Naive B cell (primary cell): ENCODE data around the gene ADAT1. TPM values are rescaled to one million over a fixed set of nuclear protein-coding genes. Genes with fewer than 3 reads are reported as not detected.
A peak's percentile ranks its signal among the peaks of the same experiment; 100 is the strongest.
"Not testable (repeated sequence)": the region's sequence is repeated elsewhere in the genome, so short reads cannot be mapped to it uniquely, and the experiment has no call there.

Experiments
- ATAC-seq, 2 donors: fragments of 150-1000 bp; cut with Tn5 transposase; 2 replicates each; pipeline ENCODE4 v1.10.0; 2021; ENCODE audit warnings: low read depth in 2 of 2, mild to moderate bottlenecking in 2 of 2, moderate library complexity in 2 of 2
- DNase-seq: peaks from one replicate; pipeline ENCODE4 v3.0.0; 2022
- H3K27ac Mint-ChIP-seq, 6 donors: one replicate each; pipeline ENCODE4 v1.8.0; 2020 to 2022; ENCODE audit warnings: mild to moderate bottlenecking in 6 of 6, mixed read lengths in 6 of 6, moderate library complexity in 5 of 6, inconsistent platforms in 2 of 6
- H3K27me3 Mint-ChIP-seq, 3 donors: one replicate each; pipeline ENCODE4 v1.8.0; 2021 to 2022; ENCODE audit warnings: mixed read lengths in 3 of 3, mild to moderate bottlenecking in 1 of 3
- H3K36me3 Mint-ChIP-seq, 2 donors: one replicate each; pipeline ENCODE4 v1.8.0; 2020 to 2022; ENCODE audit warnings: mixed read lengths in 2 of 2, inconsistent platforms in 1 of 2, mild to moderate bottlenecking in 1 of 2
- H3K4me1 Mint-ChIP-seq, 3 donors: one replicate each; pipeline ENCODE4 v1.8.0; 2020 to 2022; ENCODE audit warnings: mixed read lengths in 3 of 3, inconsistent platforms in 1 of 3, mild to moderate bottlenecking in 1 of 3, moderate library complexity in 1 of 3
- H3K4me3 Mint-ChIP-seq, 8 donors: one replicate each; pipeline ENCODE4 v1.8.0; 2020 to 2022; ENCODE audit warnings: mild to moderate bottlenecking in 8 of 8, mixed read lengths in 8 of 8, moderate library complexity in 8 of 8, inconsistent platforms in 2 of 8
- H3K9me3 Mint-ChIP-seq, 7 donors: one replicate each; pipeline ENCODE4 v1.8.0; 2020 to 2022; ENCODE audit warnings: mixed read lengths in 7 of 7, mild to moderate bottlenecking in 5 of 7, inconsistent platforms in 2 of 7, moderate library complexity in 1 of 7
- polyA plus RNA-seq, 6 donors: library from polyadenylated mRNA; unstranded; fragments of 300-500 nt; fragmentation: Illumina TruSeq; gene quantifications; one replicate each; pipeline ENCODE4 v1.2.3, GENCODE V29; 2021; ENCODE audit warnings: low read depth in 6 of 6

The ADAT1 gene
- polyA plus RNA-seq, 6 donors from 2014 or later = 27.4 to 49.7 (median 39.2) TPM

DNA sequence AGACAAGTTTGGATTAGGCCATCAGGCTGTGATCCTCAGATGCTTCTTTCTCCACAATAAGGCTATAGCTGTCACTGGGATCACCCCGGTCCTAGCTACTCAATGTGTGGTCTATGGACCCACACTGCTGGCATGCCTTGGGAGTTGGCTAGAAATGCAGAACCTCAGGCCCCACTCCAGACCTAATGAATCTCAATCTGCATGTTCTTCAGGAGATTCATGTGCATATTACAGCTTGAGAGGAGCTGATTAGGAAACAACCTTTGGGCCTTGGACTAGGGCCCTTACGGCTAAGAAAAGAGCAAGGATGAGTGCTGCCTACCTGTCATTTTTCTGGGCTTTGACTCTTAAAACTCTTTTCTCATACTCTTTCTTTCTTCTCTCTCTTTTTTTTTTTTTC is 7.5 kb downstream of the ADAT1 start:
- no peak overlapping the region for H3K4me3 Mint-ChIP-seq
- peaks cover 2 to 7% (median 5%) of the 10 kb centered on the region in 3 donors for H3K4me1 Mint-ChIP-seq
- H3K9me3 Mint-ChIP-seq = no peaks in the 10 kb centered on the region
- DNase-seq (no peak), ATAC-seq (no peak)
- H3K36me3 Mint-ChIP-seq = peaks cover 0 to 13% of the 10 kb centered on the region in 2 donors
- no peak overlapping the region for H3K27ac Mint-ChIP-seq
- H3K27me3 Mint-ChIP-seq = no peaks in the 10 kb centered on the region

DNA sequence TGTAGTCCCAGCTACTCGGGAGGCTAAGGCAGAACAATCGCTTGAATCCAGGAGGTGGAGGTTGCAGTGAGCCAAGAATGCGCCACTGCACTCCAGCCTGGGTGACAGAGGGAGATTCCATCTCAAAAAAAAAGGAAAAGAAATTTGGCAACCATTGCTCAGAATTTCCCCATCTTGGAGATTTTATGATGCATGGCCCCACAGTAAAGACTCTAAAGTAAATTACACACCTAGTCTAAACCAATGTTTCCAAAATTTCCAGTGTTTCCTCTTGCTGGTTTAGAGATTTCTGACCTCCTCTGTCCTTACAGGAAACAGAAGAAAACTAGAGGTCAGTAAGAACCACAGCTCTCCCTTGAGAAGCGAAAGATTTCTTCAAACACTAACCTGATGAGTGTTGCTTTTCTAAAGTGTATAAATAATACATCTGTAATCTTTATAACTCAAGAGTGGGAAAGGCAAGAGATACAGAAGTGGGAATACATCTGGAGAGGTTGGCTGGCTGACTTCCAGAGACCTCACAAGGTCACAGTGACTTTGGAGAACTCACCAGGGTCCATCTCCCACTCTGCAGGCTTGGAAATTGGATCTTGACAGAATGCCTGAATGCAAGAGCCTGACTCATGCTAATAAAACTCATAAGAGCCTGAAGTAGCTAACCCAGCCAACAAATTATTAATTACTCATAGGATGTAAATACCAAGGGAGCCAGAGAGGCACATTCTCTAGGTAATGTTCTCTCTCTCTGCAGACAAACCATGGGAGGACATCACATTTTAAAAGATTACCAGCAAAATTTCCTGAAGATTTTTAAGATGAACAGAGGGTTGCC is 8.8 kb downstream of the ADAT1 start:
- no peaks in the 10 kb centered on the region for H3K9me3 Mint-ChIP-seq
- DNase-seq (no peak), ATAC-seq (no peak)
- H3K27ac Mint-ChIP-seq = no peak overlapping the region
- H3K4me3 Mint-ChIP-seq = no peak overlapping the region
- H3K4me1 Mint-ChIP-seq = no peaks in the 10 kb centered on the region
- peaks cover 0 to 13% of the 10 kb centered on the region in 2 donors for H3K36me3 Mint-ChIP-seq
- H3K27me3 Mint-ChIP-seq = no peaks in the 10 kb centered on the region

DNA sequence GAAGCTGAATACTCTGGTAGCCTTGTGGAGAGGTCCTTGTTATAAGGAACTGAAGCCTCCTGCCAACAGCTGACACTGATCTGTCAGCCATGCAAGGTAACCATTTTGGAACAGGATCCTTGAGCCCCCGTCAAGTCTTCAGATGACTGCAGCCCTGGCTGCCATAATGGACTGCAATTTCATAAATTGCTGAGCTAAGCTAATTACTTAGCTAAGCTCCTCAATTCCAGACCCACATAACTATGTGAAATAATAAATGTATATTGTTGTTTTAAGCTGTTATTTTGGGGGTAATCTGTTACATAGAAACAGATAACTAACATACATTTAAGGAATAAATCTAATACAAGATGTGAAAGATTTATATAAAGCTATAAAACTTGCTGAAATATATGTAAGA is 16.6 kb downstream of the ADAT1 start:
- H3K27me3 Mint-ChIP-seq = no peaks in the 10 kb centered on the region
- DNase-seq = no peak
- peaks cover 26 to 33% of the 10 kb centered on the region in 2 donors for H3K36me3 Mint-ChIP-seq
- no peak for ATAC-seq
- peaks cover 2 to 15% (median 9%) of the 10 kb centered on the region in 7 donors for H3K9me3 Mint-ChIP-seq
- no peak overlapping the region for H3K27ac Mint-ChIP-seq
- no peak overlapping the region for H3K4me3 Mint-ChIP-seq
- no peaks in the 10 kb centered on the region for H3K4me1 Mint-ChIP-seq

DNA sequence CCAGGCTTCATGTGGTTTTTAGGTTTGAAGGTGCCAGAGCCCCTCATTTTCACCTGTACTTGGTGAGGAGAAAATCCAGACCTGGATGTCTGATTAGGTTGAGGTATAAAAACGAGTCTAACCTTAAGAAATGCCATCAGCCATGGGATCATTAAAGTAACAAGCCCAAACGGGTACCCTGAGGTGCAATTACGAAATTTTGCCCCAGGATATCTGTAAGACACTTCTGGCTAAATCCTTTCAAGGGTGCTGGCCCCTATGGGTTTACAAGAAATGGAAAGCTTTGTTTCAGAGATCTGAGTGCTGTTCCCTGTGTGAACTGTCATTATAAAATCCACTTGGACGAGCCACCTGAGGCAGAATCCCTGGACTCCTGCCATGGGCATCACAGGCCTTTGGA is 19.8 kb downstream of the ADAT1 start:
- Mint-ChIP-seq H3K4me3 (no peak overlapping the region), H3K27ac (no peak overlapping the region), H3K9me3 (peaks cover 2 to 15% (median 9%) of the 10 kb centered on the region in 7 donors), H3K4me1 (no peaks in the 10 kb centered on the region), H3K36me3 (peaks cover 26 to 45% of the 10 kb centered on the region in 2 donors), H3K27me3 (no peaks in the 10 kb centered on the region)
- ATAC-seq = no peak
- no peak for DNase-seq

DNA sequence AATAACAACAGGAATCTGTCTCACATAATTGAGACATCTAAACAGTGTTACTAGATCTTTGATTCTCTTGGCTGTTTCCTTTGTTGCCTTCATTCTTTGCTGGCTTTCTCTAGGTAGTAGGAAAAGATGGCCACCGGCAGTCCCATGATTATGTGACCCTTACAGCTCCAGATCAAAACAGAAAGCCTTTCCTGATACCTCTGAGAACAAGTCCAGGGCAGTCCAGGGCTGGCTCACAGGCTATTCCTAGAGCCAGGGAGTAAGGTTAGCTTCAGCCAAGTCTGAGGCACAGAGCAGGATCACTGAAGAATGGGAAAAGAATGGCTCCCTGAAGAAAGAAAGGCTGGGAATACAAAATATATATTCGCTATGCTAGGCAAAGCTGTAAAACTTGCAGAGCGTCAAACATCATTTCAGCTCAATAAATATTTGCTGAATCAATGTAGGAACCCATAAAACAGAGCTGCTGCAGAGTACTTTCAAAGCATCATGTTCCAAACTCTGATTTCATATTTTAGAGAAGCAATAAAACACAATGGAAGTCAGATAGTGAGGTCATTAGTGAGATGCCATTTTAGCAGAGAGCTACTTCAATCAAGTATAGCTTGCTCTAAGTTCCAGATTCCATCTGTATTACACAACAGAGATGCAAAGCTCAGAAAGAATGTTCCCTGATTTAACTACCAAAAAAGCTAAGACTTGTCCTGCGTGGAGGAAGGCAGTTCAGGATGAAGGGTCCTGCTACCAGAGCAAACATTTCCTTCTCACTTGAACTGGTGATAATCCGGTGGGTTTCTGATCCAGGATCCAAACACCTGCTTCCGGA is 23.4 kb downstream of the ADAT1 start:
- H3K4me1 Mint-ChIP-seq = no peaks in the 10 kb centered on the region
- DNase-seq = no peak
- H3K36me3 Mint-ChIP-seq = peaks cover 28 to 51% of the 10 kb centered on the region in 2 donors
- no peak overlapping the region for H3K4me3 Mint-ChIP-seq
- H3K27ac Mint-ChIP-seq = peak overlapping the region in 1 of 6 donors; percentile 70
- H3K9me3 Mint-ChIP-seq = peaks cover 5 to 20% (median 11%) of the 10 kb centered on the region in 7 donors
- ATAC-seq = no peak
- no peaks in the 10 kb centered on the region for H3K27me3 Mint-ChIP-seq

DNA sequence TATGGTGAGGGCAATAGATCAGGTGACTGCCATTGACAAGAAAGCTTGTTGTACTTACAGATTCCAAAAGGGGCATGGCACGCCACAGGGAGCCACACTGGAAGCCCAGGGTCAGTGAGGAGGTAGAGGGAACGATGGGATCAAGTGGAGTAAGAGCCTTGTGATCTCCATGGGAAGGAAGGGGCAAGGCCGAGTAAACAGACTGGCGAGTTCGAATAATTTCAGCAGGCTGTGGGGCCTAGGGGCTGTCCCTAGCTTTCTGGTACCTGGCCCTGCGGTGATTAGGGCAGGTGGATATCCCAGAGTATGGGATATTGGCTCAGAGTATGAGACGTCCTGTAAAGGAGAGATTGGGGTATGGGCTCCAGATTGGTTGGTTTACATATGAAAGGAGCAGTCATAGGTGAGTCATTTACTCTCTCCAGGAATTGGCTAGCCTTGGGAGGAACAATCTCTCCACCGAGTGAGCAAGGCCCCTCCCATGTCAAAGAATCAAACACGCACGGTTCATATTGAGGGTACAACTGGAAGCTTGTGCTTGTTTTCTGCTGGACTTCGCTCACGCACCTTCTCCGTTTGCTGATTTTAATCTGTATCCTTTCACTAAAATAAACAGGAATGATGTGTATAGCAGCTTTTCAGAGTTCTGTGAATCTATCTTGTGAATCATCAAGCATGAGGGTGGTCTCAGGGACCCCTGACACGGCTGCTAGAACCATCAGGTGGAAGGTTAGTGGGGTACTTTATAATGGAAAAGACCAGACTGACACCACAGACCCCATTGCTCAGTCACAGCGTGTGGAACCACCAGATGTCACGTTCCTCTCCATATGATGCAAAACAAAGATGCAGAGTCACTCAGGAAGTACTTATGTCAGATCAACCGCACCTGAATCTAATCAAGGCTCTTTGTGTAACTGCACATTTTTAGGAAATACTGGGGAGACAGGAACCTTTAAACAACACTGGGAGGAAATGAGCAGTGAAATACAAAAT is 29.0 kb downstream of the ADAT1 start:
- H3K4me3 Mint-ChIP-seq = no peak overlapping the region
- ATAC-seq = no peak
- no peaks in the 10 kb centered on the region for H3K4me1 Mint-ChIP-seq
- no peak for DNase-seq
- H3K9me3 Mint-ChIP-seq = peaks cover 0 to 5% (median 0%) of the 10 kb centered on the region in 7 donors
- H3K27ac Mint-ChIP-seq = peak overlapping the region in 3 of 6 donors; percentile 66 to 84 (median 73)
- no peaks in the 10 kb centered on the region for H3K27me3 Mint-ChIP-seq
- H3K36me3 Mint-ChIP-seq = peaks cover 10 to 20% of the 10 kb centered on the region in 2 donors

DNA sequence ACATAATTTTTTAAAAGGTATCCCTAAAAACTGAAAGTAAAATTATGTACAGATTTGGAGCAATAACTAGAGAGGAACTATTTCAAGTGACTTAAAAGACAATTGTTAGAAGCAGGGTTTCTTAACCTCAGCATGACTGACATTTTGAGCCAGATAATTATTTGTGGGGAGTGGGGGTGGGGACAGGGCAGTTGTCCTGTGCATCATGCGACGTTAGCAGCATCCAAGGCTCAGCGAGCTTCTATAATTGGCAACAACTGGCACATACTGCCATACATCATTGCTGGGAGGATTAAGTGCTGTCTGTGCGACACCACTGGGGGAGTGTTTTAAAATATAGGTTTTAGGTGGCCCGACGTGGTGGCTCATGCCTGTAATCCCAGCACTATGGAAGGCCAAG is 29.8 kb downstream of the ADAT1 start:
- ATAC-seq (no peak), DNase-seq (no peak)
- peaks cover 10 to 20% of the 10 kb centered on the region in 2 donors for H3K36me3 Mint-ChIP-seq
- H3K27me3 Mint-ChIP-seq = no peaks in the 10 kb centered on the region
- H3K27ac Mint-ChIP-seq = peak overlapping the region in 1 of 6 donors; percentile 33
- no peaks in the 10 kb centered on the region for H3K4me1 Mint-ChIP-seq
- peaks cover 0 to 5% (median 0%) of the 10 kb centered on the region in 7 donors for H3K9me3 Mint-ChIP-seq
- no peak overlapping the region for H3K4me3 Mint-ChIP-seq

DNA sequence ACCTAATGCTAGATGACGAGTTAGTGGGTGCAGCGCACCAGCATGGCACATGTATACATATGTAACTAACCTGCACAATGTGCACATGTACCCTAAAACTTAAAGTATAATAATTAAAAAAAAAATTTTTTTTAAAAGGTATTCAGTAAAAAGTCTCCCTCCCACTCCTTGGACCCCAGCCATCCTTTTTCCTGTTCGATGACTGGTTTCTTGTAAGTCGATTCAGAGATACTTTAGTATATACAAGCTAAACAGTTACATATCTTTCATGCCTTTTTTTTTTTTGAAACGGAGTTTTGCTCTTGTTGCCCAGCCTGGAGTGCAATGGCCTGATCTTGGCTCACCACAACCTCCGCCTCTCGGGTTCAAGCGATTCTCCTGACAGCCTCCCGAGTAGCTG is 31.2 kb downstream of the ADAT1 start:
- not testable (repeated sequence) for DNase-seq, H3K9me3 Mint-ChIP-seq, ATAC-seq, H3K4me3 Mint-ChIP-seq, H3K27me3 Mint-ChIP-seq, H3K36me3 Mint-ChIP-seq, H3K27ac Mint-ChIP-seq, H3K4me1 Mint-ChIP-seq

DNA sequence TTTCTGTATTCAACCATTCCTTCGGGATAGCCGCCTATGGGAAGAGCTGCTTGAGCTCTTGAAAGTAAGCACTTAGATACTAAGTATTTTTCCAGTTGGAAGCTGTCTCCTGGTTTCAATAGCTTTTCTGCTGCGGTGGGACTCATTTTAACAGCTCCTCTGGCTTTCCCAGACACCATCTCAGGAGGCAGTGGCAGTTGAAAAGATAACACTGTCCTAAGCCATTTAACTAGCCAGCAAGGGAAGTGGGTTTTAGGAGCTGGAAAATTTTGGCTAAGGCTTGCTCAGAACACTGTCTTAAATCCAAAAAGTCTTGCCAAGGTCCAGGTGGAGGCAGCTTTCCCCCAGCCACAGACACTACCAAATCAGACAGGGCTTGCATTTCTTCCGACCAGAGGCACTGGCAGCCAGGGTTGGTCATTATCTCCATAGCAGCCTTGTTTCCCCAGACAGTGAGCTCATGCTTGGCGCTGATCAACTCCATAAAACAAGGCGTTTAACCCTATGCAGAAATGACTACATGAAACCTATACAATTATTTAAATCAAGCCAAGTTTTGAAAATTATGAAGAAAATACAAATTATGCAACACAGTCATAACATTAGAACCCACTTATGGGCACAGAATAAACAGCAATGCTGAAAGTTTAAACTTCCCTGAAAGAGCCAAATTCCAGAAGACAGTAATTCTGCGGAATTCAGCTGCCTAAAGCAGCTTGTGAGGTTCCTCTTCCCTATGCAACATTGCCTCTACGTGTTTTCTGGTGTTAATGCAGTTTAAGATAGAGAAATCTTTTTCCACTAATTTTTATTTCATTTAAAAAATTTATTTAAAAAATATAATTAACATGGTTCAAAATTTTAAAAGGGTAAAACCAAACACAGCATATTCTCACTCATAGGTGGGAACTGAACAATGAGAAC is 31.9 kb downstream of the ADAT1 start:
- Mint-ChIP-seq H3K9me3 (no peaks in the 10 kb centered on the region), H3K4me3 (no peak overlapping the region), H3K27ac (no peak overlapping the region), H3K27me3 (no peaks in the 10 kb centered on the region), H3K4me1 (peaks cover 0 to 1% (median 0%) of the 10 kb centered on the region in 3 donors), H3K36me3 (peaks cover 0 to 6% of the 10 kb centered on the region in 2 donors)
- DNase-seq (no peak), ATAC-seq (no peak)

DNA sequence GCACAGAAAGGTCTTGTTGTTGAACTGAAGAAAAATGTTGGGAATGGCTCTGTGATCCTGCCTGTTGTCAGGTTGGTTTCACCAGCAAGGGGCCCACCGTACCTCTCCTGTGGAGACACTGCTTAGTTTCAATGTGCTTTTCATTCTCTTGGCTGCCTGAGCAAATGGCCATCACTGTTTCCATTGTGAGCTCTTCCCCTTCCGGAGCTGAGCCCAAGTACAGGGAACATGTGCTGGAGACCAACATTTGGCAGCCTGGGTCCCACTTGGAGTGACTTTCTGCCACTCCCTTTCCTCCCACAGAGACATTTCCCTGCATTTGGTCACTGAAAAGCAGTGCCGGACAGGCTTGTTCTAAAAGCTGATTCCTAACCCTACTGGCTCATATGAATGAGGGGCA is 33.8 kb downstream of the ADAT1 start:
- no peak for DNase-seq
- Mint-ChIP-seq H3K9me3 (no peaks in the 10 kb centered on the region), H3K27me3 (no peaks in the 10 kb centered on the region), H3K36me3 (peaks cover 0 to 1% of the 10 kb centered on the region in 2 donors), H3K4me3 (no peak overlapping the region), H3K27ac (no peak overlapping the region), H3K4me1 (peaks cover 13 to 20% (median 13%) of the 10 kb centered on the region in 3 donors)
- ATAC-seq = no peak

DNA sequence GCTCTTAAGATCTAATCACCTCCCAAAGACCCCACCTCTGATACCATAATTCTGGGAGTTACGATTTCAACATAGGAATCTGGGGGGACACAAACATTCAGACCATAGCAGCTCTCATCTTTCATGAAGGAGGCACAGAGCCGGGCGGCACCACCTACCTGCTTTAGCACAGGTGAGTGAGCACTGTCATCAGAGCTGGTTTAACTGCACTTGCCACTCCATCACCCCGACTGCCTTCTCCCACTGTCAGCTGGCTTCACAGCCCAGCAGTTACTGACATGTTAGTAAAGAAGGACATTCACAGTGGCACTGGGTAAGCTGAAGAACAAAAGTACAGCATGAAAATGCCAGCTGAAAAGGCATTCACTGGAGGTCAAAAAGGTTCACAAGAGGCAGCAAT is 34.4 kb downstream of the ADAT1 start:
- ATAC-seq (no peak), DNase-seq (no peak)
- peaks cover 17 to 26% (median 18%) of the 10 kb centered on the region in 3 donors for H3K4me1 Mint-ChIP-seq
- no peaks in the 10 kb centered on the region for H3K27me3 Mint-ChIP-seq
- H3K9me3 Mint-ChIP-seq = no peaks in the 10 kb centered on the region
- H3K4me3 Mint-ChIP-seq = no peak overlapping the region
- peak overlapping the region in 2 of 6 donors; percentile 13 to 69 for H3K27ac Mint-ChIP-seq
- no peaks in the 10 kb centered on the region for H3K36me3 Mint-ChIP-seq

DNA sequence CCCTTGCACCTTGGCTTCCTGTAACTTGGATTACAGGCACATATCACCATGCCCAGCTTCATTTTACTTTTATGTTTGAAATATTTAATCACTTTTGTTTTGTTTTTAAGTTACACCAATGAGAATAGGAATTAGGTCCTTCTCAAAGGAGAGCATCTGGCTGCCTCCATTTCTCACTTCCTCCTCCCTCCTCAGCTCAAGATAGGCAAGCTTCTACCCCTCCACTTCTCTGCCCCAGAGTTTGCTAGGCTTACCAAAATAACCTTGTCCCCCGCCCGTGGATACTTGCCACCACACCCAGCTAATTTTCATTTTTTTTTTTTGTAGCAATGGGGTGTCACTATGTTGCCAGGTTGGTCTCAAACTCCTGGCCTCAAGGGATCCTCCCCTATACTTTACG is 39.0 kb downstream of the ADAT1 start:
- H3K27me3 Mint-ChIP-seq = no peaks in the 10 kb centered on the region
- ATAC-seq (peak; percentile 95 to 98), DNase-seq (peak; percentile 30)
- H3K4me1 Mint-ChIP-seq = peaks cover 22 to 47% (median 23%) of the 10 kb centered on the region in 3 donors
- H3K4me3 Mint-ChIP-seq = peak overlapping the region in 7 of 8 donors; percentile 29 to 79 (median 62)
- peaks cover under 1 to 1% of the 10 kb centered on the region in 2 donors for H3K36me3 Mint-ChIP-seq
- peak overlapping the region; percentile 18 to 97 (median 76) for H3K27ac Mint-ChIP-seq
- H3K9me3 Mint-ChIP-seq = no peaks in the 10 kb centered on the region
